ENCODE measurements around the gene TFEC.

- TF ChIP-seq CTCF (IDR thresholded peaks at IDR 0.05 in 8 of 11, conservative IDR thresholded peaks at IDR 0.05 in 3 of 11) (no peak), POLR2A (IDR thresholded peaks at IDR 0.05) (no peak), POLR2AphosphoS5 (IDR thresholded peaks at IDR 0.05) (no peak)
Measured at GRCh38 chr7:115984105-115984504, 46.5 kb downstream of the TFEC start.

Measured in spleen (tissue), 7 donors.